NCI-H226 (cell line): ENCODE results near the gene ADGRL2.
"Not testable (repeated sequence)": the region's sequence is repeated elsewhere in the genome, so short reads cannot be mapped to it uniquely, and the experiment has no call there.

Experiments
- DNase-seq: peaks from one replicate; pipeline ENCODE4 v3.0.0-alpha.2; 2015

ADGRL2 gene

GRCh38 chr1:81850495-81850894, 49.8 kb downstream of the ADGRL2 start:
- no peak for DNase-seq

- no peak for DNase-seq
Observed at GRCh38 chr1:81851217-81851616, 50.5 kb downstream of the ADGRL2 start.

- no peak for DNase-seq
Observed at GRCh38 chr1:81852961-81853360, 52.2 kb downstream of the ADGRL2 start.

GRCh38 chr1:81867235-81867634, 66.5 kb downstream of the ADGRL2 start:
- no peak for DNase-seq

- no peak for DNase-seq
Observed at GRCh38 chr1:81869307-81869706, 68.6 kb downstream of the ADGRL2 start.

GRCh38 chr1:81871091-81871490, 70.4 kb downstream of the ADGRL2 start:
- not testable (repeated sequence) for DNase-seq

GRCh38 chr1:81873946-81874345, 73.2 kb downstream of the ADGRL2 start:
- DNase-seq, result no peak

GRCh38 chr1:81874461-81874860, 73.7 kb downstream of the ADGRL2 start:
- no peak for DNase-seq

- no peak for DNase-seq
Observed at GRCh38 chr1:81874940-81875339, 74.2 kb downstream of the ADGRL2 start.

GRCh38 chr1:81876901-81877733, 76.4 kb downstream of the ADGRL2 start:
- DNase-seq, result peak; percentile 58

GRCh38 chr1:81877940-81878339, 77.2 kb downstream of the ADGRL2 start:
- no peak for DNase-seq

GRCh38 chr1:81878538-81878937, 77.8 kb downstream of the ADGRL2 start:
- no peak for DNase-seq

- DNase-seq, result no peak
Observed at GRCh38 chr1:81880781-81881180, 80.0 kb downstream of the ADGRL2 start.

GRCh38 chr1:81885291-81885690, 84.6 kb downstream of the ADGRL2 start:
- DNase-seq, result no peak

- not testable (repeated sequence) for DNase-seq
Observed at GRCh38 chr1:81886292-81886691, 85.6 kb downstream of the ADGRL2 start.

- peak; percentile 16 for DNase-seq
Observed at GRCh38 chr1:81887421-81888144, 86.8 kb downstream of the ADGRL2 start.

GRCh38 chr1:81889166-81889565, 88.4 kb downstream of the ADGRL2 start:
- DNase-seq, result no peak

- no peak for DNase-seq
Observed at GRCh38 chr1:81894867-81895266, 94.1 kb downstream of the ADGRL2 start.

GRCh38 chr1:81899214-81899821, 98.6 kb downstream of the ADGRL2 start:
- DNase-seq, result no peak

GRCh38 chr1:81907575-81907974, 106.8 kb downstream of the ADGRL2 start:
- DNase-seq, result no peak

GRCh38 chr1:81912383-81912782, 111.6 kb downstream of the ADGRL2 start:
- no peak for DNase-seq

GRCh38 chr1:81915937-81916336, 115.2 kb downstream of the ADGRL2 start:
- DNase-seq, result no peak

- DNase-seq, result peak; percentile 85
Observed at GRCh38 chr1:81920245-81920740, 119.6 kb downstream of the ADGRL2 start.

GRCh38 chr1:81920886-81921285, 120.2 kb downstream of the ADGRL2 start:
- DNase-seq, result no peak
